Gastroesophageal sphincter (tissue), 3 donors: ENCODE data around the gene FOXF1.

Experiments
- EP300 ChIP-seq: sonication (generic); formaldehyde crosslinking; IDR thresholded peaks from one replicate; pipeline ENCODE4 v1.6.1; 2017; ENCODE audit warnings: antibody characterized with exemption, mild to moderate bottlenecking
- POLR2A ChIP-seq, 2 donors: fragments of 450-650 bp; IDR thresholded peaks; one replicate each; pipeline ENCODE4 v1.6.1; 2017; ENCODE audit warnings: antibody characterized with exemption in 2 of 2, mild to moderate bottlenecking in 2 of 2, moderate library complexity in 1 of 2
- POLR2AphosphoS5 ChIP-seq: sonication (generic); formaldehyde crosslinking; IDR thresholded peaks from one replicate; pipeline ENCODE4 v1.6.1; 2017; ENCODE audit warnings: antibody characterized with exemption
- TF ChIP-seq, protein P1 (sequence below), 4 experiments: fragments of 200-600 bp in 2 of 4; fragments of 450-650 bp in 2 of 4; sonication (generic) in 1 of 4; IDR thresholded peaks; one replicate each; pipeline ENCODE4 v1.5.1; 2017 to 2019; ENCODE audit warnings: antibody characterized with exemption in 4 of 4, mild to moderate bottlenecking in 2 of 4, moderate library complexity in 2 of 4

- TF ChIP-seq POLR2AphosphoS5 (no peak), POLR2A (IDR thresholded peaks at IDR 0.05) (no peak), EP300 (no peak)
- TF ChIP-seq, protein P1, sequence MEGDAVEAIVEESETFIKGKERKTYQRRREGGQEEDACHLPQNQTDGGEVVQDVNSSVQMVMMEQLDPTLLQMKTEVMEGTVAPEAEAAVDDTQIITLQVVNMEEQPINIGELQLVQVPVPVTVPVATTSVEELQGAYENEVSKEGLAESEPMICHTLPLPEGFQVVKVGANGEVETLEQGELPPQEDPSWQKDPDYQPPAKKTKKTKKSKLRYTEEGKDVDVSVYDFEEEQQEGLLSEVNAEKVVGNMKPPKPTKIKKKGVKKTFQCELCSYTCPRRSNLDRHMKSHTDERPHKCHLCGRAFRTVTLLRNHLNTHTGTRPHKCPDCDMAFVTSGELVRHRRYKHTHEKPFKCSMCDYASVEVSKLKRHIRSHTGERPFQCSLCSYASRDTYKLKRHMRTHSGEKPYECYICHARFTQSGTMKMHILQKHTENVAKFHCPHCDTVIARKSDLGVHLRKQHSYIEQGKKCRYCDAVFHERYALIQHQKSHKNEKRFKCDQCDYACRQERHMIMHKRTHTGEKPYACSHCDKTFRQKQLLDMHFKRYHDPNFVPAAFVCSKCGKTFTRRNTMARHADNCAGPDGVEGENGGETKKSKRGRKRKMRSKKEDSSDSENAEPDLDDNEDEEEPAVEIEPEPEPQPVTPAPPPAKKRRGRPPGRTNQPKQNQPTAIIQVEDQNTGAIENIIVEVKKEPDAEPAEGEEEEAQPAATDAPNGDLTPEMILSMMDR (IDR thresholded peaks at IDR 0.05), result no peak
Observed at GRCh38 chr16:86501989-86502855, 8.1 kb upstream of the FOXF1 start.
